OCI-LY7 (cell line): ENCODE measurements around the gene ELN.

Source experiments
- EZH2phosphoT487 ChIP-seq: fragments of 200-600 bp; sonication (generic); IDR thresholded peaks from 2 replicates; pipeline ENCODE4 v1.6.1; 2018; ENCODE audit warnings: low read depth, borderline replicate concordance, mild to moderate bottlenecking, mixed run types, antibody characterized with exemption, low read length, moderate library complexity, mixed read lengths
- TF ChIP-seq, protein P1 (sequence below): fragments of 200-600 bp; sonication (generic); conservative IDR thresholded peaks from 2 replicates; pipeline ENCODE4 v1.5.1; 2014; ENCODE audit warnings: mild to moderate bottlenecking, antibody characterized with exemption, low read length, moderate library complexity, mixed read lengths

GRCh38 chr7:74006032-74006431 is 21.9 kb upstream of the ELN start:
- TF ChIP-seq, protein P1, sequence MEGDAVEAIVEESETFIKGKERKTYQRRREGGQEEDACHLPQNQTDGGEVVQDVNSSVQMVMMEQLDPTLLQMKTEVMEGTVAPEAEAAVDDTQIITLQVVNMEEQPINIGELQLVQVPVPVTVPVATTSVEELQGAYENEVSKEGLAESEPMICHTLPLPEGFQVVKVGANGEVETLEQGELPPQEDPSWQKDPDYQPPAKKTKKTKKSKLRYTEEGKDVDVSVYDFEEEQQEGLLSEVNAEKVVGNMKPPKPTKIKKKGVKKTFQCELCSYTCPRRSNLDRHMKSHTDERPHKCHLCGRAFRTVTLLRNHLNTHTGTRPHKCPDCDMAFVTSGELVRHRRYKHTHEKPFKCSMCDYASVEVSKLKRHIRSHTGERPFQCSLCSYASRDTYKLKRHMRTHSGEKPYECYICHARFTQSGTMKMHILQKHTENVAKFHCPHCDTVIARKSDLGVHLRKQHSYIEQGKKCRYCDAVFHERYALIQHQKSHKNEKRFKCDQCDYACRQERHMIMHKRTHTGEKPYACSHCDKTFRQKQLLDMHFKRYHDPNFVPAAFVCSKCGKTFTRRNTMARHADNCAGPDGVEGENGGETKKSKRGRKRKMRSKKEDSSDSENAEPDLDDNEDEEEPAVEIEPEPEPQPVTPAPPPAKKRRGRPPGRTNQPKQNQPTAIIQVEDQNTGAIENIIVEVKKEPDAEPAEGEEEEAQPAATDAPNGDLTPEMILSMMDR, result no peak
- TF ChIP-seq EZH2phosphoT487, result no peak
